Stimulated activated CD4-positive, alpha-beta T cell treated with anti-CD3 and anti-CD28 coated beads, Interleukin-4, amount 100 ng/mL, for 1 hour (primary cell): ENCODE data around the gene AAK1.
A peak's percentile ranks its signal among the peaks of the same experiment; 100 is the strongest.
"Not testable (repeated sequence)": the region's sequence is repeated elsewhere in the genome, so short reads cannot be mapped to it uniquely, and the experiment has no call there.

Experiments
- DNase-seq: peaks from one replicate; pipeline ENCODE4 v3.0.0-alpha.2; 2020

Gene AAK1

GRCh38 chr2:69474688-69475087 is 168.9 kb downstream of the AAK1 start:
- no peak for DNase-seq

DNA sequence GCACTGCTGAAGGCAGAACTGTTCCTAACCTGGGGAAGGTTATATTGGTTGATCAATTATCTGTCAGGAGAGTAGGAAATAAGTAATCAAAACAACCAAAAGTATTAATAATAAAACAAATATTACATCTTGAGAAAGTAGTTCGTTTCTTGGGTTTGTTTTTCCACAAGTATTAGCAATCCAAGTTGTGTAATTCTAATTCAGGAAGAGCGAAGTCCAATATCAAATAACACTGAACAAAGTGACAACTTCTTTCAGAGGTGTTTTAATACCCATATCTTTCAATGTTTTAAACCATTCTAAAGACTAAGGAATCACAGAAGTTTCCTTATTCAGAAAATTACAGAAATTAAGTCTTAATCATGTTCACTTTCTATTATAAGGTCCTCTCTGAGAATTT is 171.7 kb downstream of the AAK1 start:
- DNase-seq: no peak

GRCh38 chr2:69470911-69471310 is 172.6 kb downstream of the AAK1 start:
- no peak for DNase-seq

GRCh38 chr2:69469784-69470183 is 173.8 kb downstream of the AAK1 start:
- DNase-seq: no peak

GRCh38 chr2:69469375-69469774 is 174.2 kb downstream of the AAK1 start:
- no peak for DNase-seq

- DNase-seq: no peak
Measured at GRCh38 chr2:69466728-69467127, 176.8 kb downstream of the AAK1 start.

DNA sequence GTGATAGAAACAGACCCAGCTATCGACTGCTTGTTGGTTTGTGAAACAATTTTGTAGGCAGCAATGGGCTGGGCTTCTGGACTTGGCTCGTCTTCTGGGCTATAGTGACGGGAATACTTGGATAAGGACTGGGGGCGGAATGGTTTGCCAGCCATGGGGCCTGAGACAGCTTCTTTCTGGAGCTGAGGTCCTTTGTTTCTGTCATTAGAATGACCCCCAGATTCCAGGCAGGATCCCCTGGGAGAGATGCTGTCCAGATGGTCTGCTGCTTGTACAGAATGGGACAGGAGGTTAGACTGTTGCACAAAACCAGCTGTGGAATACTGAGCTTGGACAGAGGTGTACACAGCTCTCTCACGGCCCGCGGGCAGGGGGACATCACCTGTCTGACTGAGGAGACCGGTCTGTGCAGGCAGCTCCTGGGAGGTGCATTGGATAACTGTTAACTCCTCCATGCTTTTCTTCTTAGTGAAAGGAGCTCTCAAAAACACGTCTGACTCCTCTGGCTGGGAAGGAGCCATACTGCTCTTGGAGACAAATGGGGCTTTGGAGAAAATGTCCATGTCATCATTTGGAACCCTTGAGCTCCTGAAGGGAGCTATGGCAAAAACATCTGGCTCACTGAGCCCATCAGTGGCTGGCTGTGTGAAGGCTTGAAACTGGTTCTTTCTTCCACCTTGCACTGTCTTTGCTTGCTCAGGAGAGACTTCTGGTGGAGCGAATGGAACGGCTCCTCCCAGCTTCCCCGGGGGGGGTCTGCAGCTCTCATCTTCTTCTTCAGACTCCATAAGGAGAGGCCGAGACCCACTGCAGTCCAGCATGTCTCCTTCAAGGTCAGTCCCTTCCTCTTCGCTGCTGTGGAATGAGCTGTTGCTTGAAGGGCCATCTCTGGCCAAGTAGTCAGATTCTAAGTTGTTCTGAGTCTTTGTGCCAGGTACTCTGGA is 177.8 kb downstream of the AAK1 start:
- no peak for DNase-seq

- no peak for DNase-seq
Measured at GRCh38 chr2:69464575-69464974, 179.0 kb downstream of the AAK1 start.

- no peak for DNase-seq
Measured at GRCh38 chr2:69462780-69463179, 180.8 kb downstream of the AAK1 start.

- DNase-seq: no peak
Measured at GRCh38 chr2:69461404-69461803, 182.1 kb downstream of the AAK1 start.

GRCh38 chr2:69459936-69460335 is 183.6 kb downstream of the AAK1 start:
- no peak for DNase-seq

DNA sequence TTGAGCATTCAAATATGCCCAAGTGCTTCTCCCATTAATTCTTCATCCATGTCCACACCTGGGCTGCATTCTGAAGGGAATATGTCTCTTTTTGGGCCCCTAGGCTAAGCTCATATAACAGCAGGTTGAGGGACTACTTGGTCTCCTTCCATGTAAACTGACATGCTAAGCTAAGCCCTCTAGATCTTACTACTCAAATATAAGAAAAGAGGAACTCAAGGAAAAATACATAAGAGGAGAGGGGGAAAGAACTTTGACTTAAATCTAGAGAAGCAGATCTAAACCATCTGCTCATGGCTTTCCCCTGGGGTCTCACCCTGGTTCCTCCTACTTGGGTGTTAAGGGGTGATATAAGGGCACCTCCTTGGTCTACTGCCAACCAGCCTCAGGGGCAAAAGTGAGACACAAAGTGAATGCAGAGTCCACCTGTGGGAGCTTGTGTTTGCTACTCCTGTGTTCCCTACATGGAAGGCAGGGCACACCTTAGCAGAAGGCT is 186.5 kb downstream of the AAK1 start:
- no peak for DNase-seq

DNA sequence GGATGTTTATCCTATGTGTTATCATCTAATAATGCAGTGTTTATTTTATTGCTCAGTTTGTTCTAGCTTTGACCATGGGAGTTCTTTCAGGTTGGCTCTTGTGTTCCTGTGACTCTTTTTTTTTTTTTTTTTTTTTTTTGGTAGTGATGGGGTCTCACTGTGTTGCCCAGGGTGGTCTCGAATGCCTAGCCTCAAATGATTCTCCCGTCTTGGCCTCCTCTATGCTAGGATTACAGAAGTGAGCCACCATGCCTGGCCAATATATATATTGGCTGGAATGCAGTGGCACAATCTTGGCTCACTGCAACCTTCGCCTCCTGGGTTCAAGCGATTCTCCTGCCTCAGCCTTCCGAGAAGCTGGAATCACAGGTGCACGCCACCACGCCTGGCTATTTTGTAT is 187.4 kb downstream of the AAK1 start:
- DNase-seq: no peak

DNA sequence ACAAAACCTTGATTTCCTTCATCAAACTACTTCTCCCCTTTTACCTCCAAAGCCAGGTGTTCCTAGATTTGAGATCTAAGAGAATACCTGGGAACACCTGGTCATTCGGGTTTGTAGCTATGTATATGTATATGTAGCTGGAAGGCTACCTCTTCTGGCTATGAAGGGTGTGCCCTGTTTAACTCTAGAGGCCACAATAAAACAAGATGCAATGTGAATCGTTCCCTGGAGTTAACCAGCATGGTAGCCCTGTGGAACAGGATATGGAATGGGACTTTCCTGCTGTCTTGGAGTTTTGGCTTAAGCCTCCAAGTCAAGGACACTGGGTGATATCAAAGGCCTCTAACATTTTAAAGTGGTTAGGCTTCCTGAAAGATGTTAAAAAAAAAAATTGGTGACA is 188.6 kb downstream of the AAK1 start:
- DNase-seq: no peak

DNA sequence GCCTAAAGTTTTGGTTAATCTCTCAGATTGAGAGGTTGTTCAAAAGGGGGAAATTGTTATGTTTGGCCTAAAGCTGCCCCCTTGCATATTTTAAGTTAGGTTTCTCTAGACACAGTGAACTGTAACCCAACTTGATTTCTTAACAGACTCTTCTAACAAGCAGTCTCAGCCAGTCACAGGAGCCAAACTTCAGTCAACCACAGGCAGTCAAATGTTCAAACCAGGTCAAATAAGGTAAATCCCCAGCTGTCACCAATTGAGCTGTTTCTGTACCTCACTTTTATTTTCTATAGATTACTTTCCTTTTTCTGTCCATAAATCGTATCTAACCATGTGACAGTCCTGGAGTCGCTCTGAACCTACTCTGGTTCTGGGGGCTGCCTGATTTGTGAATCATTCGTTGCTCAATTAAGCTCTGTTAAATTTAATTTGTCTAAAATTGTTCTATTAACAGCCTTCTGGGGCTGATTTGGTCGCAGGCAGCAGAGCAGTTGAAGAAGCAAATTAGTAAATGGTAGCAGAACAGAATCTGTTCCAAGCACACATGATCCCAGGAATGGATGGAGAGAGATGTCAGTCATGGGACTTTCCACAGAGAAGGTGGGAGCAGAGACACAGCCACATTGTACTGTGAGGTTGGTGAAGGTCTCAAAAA is 189.9 kb downstream of the AAK1 start:
- no peak for DNase-seq

DNA sequence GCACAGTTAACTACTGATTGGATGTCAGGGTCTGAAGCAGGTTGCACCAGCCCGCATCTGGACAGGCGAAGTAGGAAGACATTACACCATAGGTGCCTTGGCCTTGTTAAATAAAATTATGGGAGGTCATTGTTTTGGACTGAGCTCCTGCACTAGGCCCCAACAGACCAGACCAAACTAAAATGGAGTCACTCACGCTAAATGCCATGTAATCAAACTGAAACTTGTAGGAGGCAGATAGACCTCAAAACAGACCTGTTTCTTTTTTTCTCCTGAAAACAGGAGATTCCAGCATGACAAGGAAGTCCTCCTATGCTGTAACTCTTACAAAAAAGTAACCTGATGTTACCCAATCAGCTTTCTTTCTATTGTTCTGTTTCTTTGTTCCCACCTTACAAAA is 190.9 kb downstream of the AAK1 start:
- no peak for DNase-seq

- no peak for DNase-seq
Measured at GRCh38 chr2:69450735-69451416, 192.7 kb downstream of the AAK1 start.

- DNase-seq: no peak
Measured at GRCh38 chr2:69449906-69450305, 193.6 kb downstream of the AAK1 start.

DNA sequence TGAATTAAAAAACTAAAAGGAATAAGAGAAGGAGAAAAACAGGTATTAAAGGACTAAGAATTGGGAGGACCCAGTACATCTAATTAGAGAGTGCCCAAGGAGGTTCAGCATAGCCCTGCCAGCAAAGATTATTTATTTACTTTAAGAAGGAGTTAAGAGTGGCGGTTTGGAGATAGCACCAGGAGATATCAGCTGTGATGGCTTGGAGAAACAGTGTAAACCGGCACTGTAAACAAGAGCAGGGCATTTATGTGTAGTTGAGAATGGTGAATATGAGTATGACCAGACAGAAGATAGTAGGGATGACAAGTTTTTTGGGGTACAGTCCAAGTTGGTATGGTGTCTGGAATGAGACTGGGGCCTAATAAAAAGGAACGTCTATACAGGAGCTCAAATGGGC is 199.9 kb downstream of the AAK1 start:
- DNase-seq: not testable (repeated sequence)

DNA sequence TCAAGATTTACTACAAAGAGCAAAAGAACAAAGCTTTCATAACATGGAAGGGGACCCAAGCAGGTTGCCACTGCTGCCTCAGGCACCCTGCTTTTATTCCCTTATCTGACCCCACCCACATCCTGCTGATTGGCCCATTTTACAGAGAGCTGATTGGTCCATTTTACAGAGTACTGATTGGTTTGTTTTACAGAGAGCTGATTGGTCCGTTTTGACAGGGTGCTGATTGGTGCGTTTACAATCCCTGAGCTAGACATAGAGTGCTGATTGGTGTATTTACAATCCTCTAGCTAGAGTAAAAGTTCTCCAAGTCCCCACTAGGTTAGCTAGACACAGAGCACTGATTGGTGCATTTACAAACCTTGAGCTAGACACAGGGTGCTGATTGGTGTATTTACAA is 204.0 kb downstream of the AAK1 start:
- not testable (repeated sequence) for DNase-seq

GRCh38 chr2:69438580-69438979 is 205.0 kb downstream of the AAK1 start:
- no peak for DNase-seq

DNA sequence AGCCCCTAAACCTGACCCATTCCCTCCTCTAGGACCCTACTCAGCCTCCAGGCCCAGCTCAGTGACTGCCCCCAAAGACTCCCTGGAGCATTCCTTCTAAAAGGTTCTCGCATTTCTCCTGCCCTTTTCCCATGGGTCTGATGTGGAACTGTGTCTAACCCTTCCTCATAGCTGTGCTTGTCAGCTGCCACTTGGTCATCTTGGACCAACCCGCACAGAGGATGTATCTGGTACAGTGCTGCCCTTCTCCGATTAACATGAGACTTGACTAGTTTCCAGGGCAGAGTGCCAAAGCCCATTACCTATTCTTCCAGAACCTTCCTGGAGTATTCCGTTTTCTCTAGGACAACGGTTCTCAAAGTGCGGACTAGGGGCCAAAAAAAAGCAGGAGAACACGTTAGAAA is 205.8 kb downstream of the AAK1 start:
- no peak for DNase-seq

DNA sequence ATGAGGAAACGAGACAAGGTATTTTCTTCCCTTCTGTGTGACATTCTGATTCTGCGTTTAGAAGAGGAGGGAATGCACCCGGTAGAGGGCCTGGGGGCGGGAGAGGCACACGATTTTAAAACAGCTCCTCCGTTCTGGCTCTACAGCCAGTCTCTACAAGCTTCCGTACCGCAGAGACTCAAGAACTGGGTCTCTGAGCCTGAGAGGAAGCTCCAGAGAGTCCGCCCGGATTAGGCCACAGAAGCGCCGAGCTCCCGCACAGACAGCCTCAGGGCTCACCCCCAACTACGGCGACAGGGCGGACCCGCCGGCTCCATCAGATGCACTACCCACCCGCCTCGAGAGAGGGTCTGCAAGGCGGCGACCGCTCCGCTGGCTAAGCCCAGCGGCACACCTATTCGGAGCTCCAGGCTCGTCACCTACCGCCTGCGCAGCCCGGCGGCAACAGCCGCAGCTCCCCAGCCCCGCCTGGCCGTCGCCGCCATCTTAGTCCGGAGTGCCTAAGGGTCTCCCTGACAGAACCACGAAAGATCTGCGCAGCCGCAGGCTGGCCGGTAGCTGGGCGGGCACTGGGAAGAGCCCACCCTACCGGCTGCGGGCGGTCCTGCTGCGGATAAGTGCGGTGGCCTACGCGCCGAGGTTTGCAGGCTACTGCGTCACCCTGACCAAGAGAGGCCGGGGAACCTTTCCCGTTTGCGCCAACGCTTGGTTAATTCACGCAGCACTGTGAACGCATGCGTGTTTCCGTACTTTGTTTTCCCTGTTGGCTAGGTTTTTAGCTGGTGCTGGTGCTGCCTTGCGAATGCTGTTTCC is 206.4 kb downstream of the AAK1 start, which contains the start of gene NFU1:
Gene NFU1 (minus strand): TSS at position 498 of the 813 bp plus-strand sequence. CDS start 13 bp downstream, at position 485.
- DNase-seq: peak; percentile 86
